ACHN (cell line): ENCODE measurements around the gene REG3A.

Source experiments
- DNase-seq: peaks from one replicate; pipeline ENCODE4 v3.0.0-alpha.2; 2015
- in situ Hi-C: cut with HindIII; loops from 2 replicates; pipeline ENCODE4 v1.10.0; 2017; ENCODE audit warnings: low sequenced_read_pairs, low pct_ligation_motif_present, low pct_unique_long_range_greater_than_20kb

REG3A gene

GRCh38 chr2:79124907-79125720 lies 34.4 kb downstream of the REG3A start:
- in situ Hi-C loops = no loop called here
- no peak for DNase-seq

GRCh38 chr2:79122676-79123075 lies 36.9 kb downstream of the REG3A start:
- DNase-seq = no peak
- in situ Hi-C loops = no loop called here

- in situ Hi-C loops = no loop called here
- no peak for DNase-seq
These were observed 39.3 kb downstream of the REG3A start, which contains the start of gene REG1A for GRCh38 chr2:79120194-79120713. Gene REG1A, plus strand, starts transcription at chr2:79120488. Its CDS starts 374 bp downstream, at chr2:79120862.

- in situ Hi-C loops = no loop called here
- no peak for DNase-seq
These were observed 42.3 kb downstream of the REG3A start for GRCh38 chr2:79116997-79117928.

GRCh38 chr2:79114797-79115494 lies 44.6 kb downstream of the REG3A start:
- in situ Hi-C loops = no loop called here
- DNase-seq = no peak

GRCh38 chr2:79112269-79112668 lies 47.3 kb downstream of the REG3A start:
- in situ Hi-C loops = no loop called here
- DNase-seq = no peak
